GM12873 (cell line): ENCODE measurements around the gene OR8A1.

Experiments used
- CTCF ChIP-seq: IDR thresholded peaks from 2 replicates; pipeline ENCODE4 v1.5.1; 2012; ENCODE audit warnings: low read depth, mild to moderate bottlenecking, moderate library complexity, low read length, control low read depth; ENCODE audit not compliant: insufficient read depth; ENCODE audit errors: missing control alignments

Gene OR8A1

GRCh38 chr11:124541204-124541603, 28.6 kb upstream of the OR8A1 start:
- no peak for TF ChIP-seq CTCF

GRCh38 chr11:124543145-124543544, 26.7 kb upstream of the OR8A1 start:
- no peak for TF ChIP-seq CTCF

GRCh38 chr11:124543554-124543953, 26.2 kb upstream of the OR8A1 start, which contains the start of gene OR8B12:
OR8B12 (minus strand) TSS chr11:124543654; CDS start chr11:124543654, 0 bp downstream.
- TF ChIP-seq CTCF = no peak

- TF ChIP-seq CTCF = peak; percentile 12
Measured at GRCh38 chr11:124551189-124551588, 18.6 kb upstream of the OR8A1 start.

- TF ChIP-seq CTCF = no peak
Measured at GRCh38 chr11:124551987-124552386, 17.8 kb upstream of the OR8A1 start.

- no peak for TF ChIP-seq CTCF
Measured at GRCh38 chr11:124556828-124557227, 13.0 kb upstream of the OR8A1 start.

GRCh38 chr11:124570160-124570559, 363 bp downstream of the OR8A1 start:
- no peak for TF ChIP-seq CTCF
